HEK293 (cell line): ENCODE results near the gene NRG2.
A peak's percentile ranks its signal among the peaks of the same experiment; 100 is the strongest.

Source experiments
- HOXD13 ChIP-seq: sonication (generic); formaldehyde crosslinking; IDR thresholded peaks from 2 replicates; pipeline ENCODE4 v1.8.0; 2022; ENCODE audit warnings: missing genetic modification reagents, borderline replicate concordance
- KLF8 ChIP-seq: fragments of 450-650 bp; formaldehyde crosslinking; IDR thresholded peaks from 2 replicates; pipeline ENCODE4 v1.5.1; 2016; ENCODE audit warnings: missing biosample characterization, missing genetic modification characterization
- PRDM6 ChIP-seq: fragments of 450-650 bp; formaldehyde crosslinking; IDR thresholded peaks from 2 replicates; pipeline ENCODE4 v1.5.1; 2017; ENCODE audit warnings: missing biosample characterization, missing genetic modification characterization
- SP7 ChIP-seq: fragments of 450-650 bp; formaldehyde crosslinking; IDR thresholded peaks from 2 replicates; pipeline ENCODE4 v1.5.1; 2016; ENCODE audit warnings: missing biosample characterization, missing genetic modification characterization
- TCF7L2 ChIP-seq: IDR thresholded peaks from 2 replicates; pipeline ENCODE4 v1.6.1; 2011; ENCODE audit warnings: low read depth, mild to moderate bottlenecking, inconsistent platforms, low read length, moderate library complexity, borderline replicate concordance
- WT1 ChIP-seq: fragments of 450-650 bp; formaldehyde crosslinking; IDR thresholded peaks from 2 replicates; pipeline ENCODE4 v1.5.1; 2016; ENCODE audit warnings: missing biosample characterization, missing genetic modification characterization
- ZBTB8A ChIP-seq: fragments of 450-650 bp; formaldehyde crosslinking; IDR thresholded peaks from 2 replicates; pipeline ENCODE4 v1.5.1; 2016; ENCODE audit warnings: missing biosample characterization, missing genetic modification characterization
- ZEB2 ChIP-seq: fragments of 450-650 bp; formaldehyde crosslinking; IDR thresholded peaks from 2 replicates; pipeline ENCODE4 v1.5.1; 2016; ENCODE audit warnings: missing biosample characterization, missing genetic modification characterization
- ZFP41 ChIP-seq: fragments of 450-650 bp; formaldehyde crosslinking; IDR thresholded peaks from 2 replicates; pipeline ENCODE4 v1.5.1; 2016; ENCODE audit warnings: missing biosample characterization, missing genetic modification characterization, borderline replicate concordance
- ZNF10 ChIP-seq: fragments of 450-650 bp; formaldehyde crosslinking; IDR thresholded peaks from 2 replicates; pipeline ENCODE4 v1.5.1; 2017; ENCODE audit warnings: missing biosample characterization, missing genetic modification characterization
- ZNF146 ChIP-seq: fragments of 450-650 bp; formaldehyde crosslinking; IDR thresholded peaks from 2 replicates; pipeline ENCODE4 v1.5.1; 2016; ENCODE audit warnings: missing biosample characterization, missing genetic modification characterization
- ZNF214 ChIP-seq: fragments of 450-650 bp; formaldehyde crosslinking; IDR thresholded peaks from 2 replicates; pipeline ENCODE4 v1.5.1; 2017; ENCODE audit warnings: missing biosample characterization, mild to moderate bottlenecking, missing genetic modification characterization, borderline replicate concordance
- ZNF354C ChIP-seq: fragments of 450-650 bp; formaldehyde crosslinking; IDR thresholded peaks from 2 replicates; pipeline ENCODE4 v1.5.1; 2016; ENCODE audit warnings: missing biosample characterization, missing genetic modification characterization, low read depth, borderline replicate concordance
- ZNF449 ChIP-seq: fragments of 450-650 bp; formaldehyde crosslinking; IDR thresholded peaks from 2 replicates; pipeline ENCODE4 v1.5.1; 2017; ENCODE audit warnings: missing biosample characterization, mild to moderate bottlenecking, missing genetic modification characterization, moderate library complexity
- ZNF488 ChIP-seq: fragments of 450-650 bp; formaldehyde crosslinking; IDR thresholded peaks from 2 replicates; pipeline ENCODE4 v1.5.1; 2016; ENCODE audit warnings: missing biosample characterization, missing genetic modification characterization
- ZNF518A ChIP-seq: fragments of 450-650 bp; formaldehyde crosslinking; conservative IDR thresholded peaks from 2 replicates; pipeline ENCODE4 v1.5.1; 2016; ENCODE audit warnings: low read depth, missing biosample characterization, missing genetic modification characterization
- ZNF530 ChIP-seq: fragments of 450-650 bp; formaldehyde crosslinking; IDR thresholded peaks from 2 replicates; pipeline ENCODE4 v1.5.1; 2016; ENCODE audit warnings: low read depth, missing biosample characterization, missing genetic modification characterization
- ZNF560 ChIP-seq: fragments of 450-650 bp; formaldehyde crosslinking; IDR thresholded peaks from 2 replicates; pipeline ENCODE4 v1.5.1; 2017; ENCODE audit warnings: missing biosample characterization, missing genetic modification characterization, borderline replicate concordance
- ZSCAN16 ChIP-seq: fragments of 450-650 bp; formaldehyde crosslinking; IDR thresholded peaks from 2 replicates; pipeline ENCODE4 v1.5.1; 2016; ENCODE audit warnings: missing biosample characterization, missing genetic modification characterization
- ZSCAN30 ChIP-seq: fragments of 450-650 bp; IDR thresholded peaks from 2 replicates; pipeline ENCODE4 v1.5.1; 2018; ENCODE audit warnings: missing biosample characterization, mild to moderate bottlenecking, missing genetic modification characterization, moderate library complexity
- TF ChIP-seq, protein P1 (sequence below): fragments of 450-650 bp; formaldehyde crosslinking; IDR thresholded peaks from 2 replicates; pipeline ENCODE4 v1.5.1; 2016; ENCODE audit warnings: missing biosample characterization, missing genetic modification characterization
- TF ChIP-seq, protein P2 (sequence below): fragments of 450-650 bp; formaldehyde crosslinking; IDR thresholded peaks from 2 replicates; pipeline ENCODE4 v1.5.1; 2016; ENCODE audit warnings: missing biosample characterization, missing genetic modification characterization
- TF ChIP-seq, protein P3 (sequence below): fragments of 450-650 bp; formaldehyde crosslinking; IDR thresholded peaks from 2 replicates; pipeline ENCODE4 v1.5.1; 2016; ENCODE audit warnings: missing biosample characterization, missing genetic modification characterization

The NRG2 gene

GRCh38 chr5:139903795-139904565, 139.1 kb downstream of the NRG2 start (continued):
- TF ChIP-seq TCF7L2 (no peak; the same call in 1 of the 2 replicates), ZFP41 (tag by site-specific recombination) (no peak), HOXD13 (CRISPR knock-in tag) (no peak), ZNF10 (tag by site-specific recombination) (0 out of 2 replicates have a peak, but pooled peaks have one; percentile 34), ZNF560 (tag by site-specific recombination) (no peak), ZBTB8A (tag by site-specific recombination) (peak; percentile 97), ZNF518A (tag by site-specific recombination) (no peak), ZNF354C (tag by site-specific recombination) (no peak), ZEB2 (tag by site-specific recombination) (peak; percentile 27; the same call in 1 of the 2 replicates), KLF8 (no peak), ZNF449 (tag by site-specific recombination) (0 out of 2 replicates have a peak, but pooled peaks have one; percentile 14), PRDM6 (tag by site-specific recombination) (no peak), ZNF214 (tag by site-specific recombination) (no peak), ZNF146 (no peak), ZNF530 (no peak), WT1 (tag by site-specific recombination) (0 out of 2 replicates have a peak, but pooled peaks have one; percentile 19), SP7 (peak; percentile 61), ZSCAN30 (peak; percentile 64), ZSCAN16 (tag by site-specific recombination) (no peak), ZNF488 (tag by site-specific recombination) (no peak)
- TF ChIP-seq, protein P1, sequence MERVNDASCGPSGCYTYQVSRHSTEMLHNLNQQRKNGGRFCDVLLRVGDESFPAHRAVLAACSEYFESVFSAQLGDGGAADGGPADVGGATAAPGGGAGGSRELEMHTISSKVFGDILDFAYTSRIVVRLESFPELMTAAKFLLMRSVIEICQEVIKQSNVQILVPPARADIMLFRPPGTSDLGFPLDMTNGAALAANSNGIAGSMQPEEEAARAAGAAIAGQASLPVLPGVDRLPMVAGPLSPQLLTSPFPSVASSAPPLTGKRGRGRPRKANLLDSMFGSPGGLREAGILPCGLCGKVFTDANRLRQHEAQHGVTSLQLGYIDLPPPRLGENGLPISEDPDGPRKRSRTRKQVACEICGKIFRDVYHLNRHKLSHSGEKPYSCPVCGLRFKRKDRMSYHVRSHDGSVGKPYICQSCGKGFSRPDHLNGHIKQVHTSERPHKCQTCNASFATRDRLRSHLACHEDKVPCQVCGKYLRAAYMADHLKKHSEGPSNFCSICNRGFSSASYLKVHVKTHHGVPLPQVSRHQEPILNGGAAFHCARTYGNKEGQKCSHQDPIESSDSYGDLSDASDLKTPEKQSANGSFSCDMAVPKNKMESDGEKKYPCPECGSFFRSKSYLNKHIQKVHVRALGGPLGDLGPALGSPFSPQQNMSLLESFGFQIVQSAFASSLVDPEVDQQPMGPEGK (tag by site-specific recombination): peak; percentile 79; the same call in 1 of the 2 replicates
- TF ChIP-seq, protein P2, sequence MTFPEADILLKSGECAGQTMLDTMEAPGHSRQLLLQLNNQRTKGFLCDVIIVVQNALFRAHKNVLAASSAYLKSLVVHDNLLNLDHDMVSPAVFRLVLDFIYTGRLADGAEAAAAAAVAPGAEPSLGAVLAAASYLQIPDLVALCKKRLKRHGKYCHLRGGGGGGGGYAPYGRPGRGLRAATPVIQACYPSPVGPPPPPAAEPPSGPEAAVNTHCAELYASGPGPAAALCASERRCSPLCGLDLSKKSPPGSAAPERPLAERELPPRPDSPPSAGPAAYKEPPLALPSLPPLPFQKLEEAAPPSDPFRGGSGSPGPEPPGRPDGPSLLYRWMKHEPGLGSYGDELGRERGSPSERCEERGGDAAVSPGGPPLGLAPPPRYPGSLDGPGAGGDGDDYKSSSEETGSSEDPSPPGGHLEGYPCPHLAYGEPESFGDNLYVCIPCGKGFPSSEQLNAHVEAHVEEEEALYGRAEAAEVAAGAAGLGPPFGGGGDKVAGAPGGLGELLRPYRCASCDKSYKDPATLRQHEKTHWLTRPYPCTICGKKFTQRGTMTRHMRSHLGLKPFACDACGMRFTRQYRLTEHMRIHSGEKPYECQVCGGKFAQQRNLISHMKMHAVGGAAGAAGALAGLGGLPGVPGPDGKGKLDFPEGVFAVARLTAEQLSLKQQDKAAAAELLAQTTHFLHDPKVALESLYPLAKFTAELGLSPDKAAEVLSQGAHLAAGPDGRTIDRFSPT (tag by site-specific recombination): no peak
- TF ChIP-seq, protein P3, sequence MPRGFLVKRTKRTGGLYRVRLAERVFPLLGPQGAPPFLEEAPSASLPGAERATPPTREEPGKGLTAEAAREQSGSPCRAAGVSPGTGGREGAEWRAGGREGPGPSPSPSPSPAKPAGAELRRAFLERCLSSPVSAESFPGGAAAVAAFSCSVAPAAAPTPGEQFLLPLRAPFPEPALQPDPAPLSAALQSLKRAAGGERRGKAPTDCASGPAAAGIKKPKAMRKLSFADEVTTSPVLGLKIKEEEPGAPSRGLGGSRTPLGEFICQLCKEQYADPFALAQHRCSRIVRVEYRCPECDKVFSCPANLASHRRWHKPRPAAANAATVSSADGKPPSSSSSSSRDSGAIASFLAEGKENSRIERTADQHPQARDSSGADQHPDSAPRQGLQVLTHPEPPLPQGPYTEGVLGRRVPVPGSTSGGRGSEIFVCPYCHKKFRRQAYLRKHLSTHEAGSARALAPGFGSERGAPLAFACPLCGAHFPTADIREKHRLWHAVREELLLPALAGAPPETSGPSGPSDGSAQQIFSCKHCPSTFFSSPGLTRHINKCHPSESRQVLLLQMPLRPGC (tag by site-specific recombination): no peak
